Urinary bladder (tissue), 4 donors: ENCODE results near the gene PKP3. TPM values are rescaled to one million over a fixed set of nuclear protein-coding genes. Genes with fewer than 3 reads are reported as not detected.
"Not testable (repeated sequence)": the region's sequence is repeated elsewhere in the genome, so short reads cannot be mapped to it uniquely, and the experiment has no call there.

Experiments used
- DNase-seq: peaks from one replicate; pipeline ENCODE4 v3.0.0-alpha.2; 2015; ENCODE audit errors: extremely low spot score
- H3K27ac ChIP-seq: one replicate; pipeline ENCODE4 v1.5.1; 2013; ENCODE audit warnings: low read depth, mild to moderate bottlenecking, moderate library complexity
- H3K36me3 ChIP-seq: one replicate; pipeline ENCODE4 v1.6.1; 2013; ENCODE audit warnings: mild to moderate bottlenecking, moderate library complexity; ENCODE audit not compliant: insufficient read depth
- H3K4me1 ChIP-seq: one replicate; pipeline ENCODE4 v1.6.1; 2013; ENCODE audit warnings: mild to moderate bottlenecking, moderate library complexity; ENCODE audit not compliant: insufficient read depth
- H3K4me3 ChIP-seq: one replicate; pipeline ENCODE4 v1.5.1; 2013; ENCODE audit warnings: low read depth, low read length
- WGBS: extraction: QIAGEN DNeasy Blood & Tissue Kit; methylation state at CpG from one replicate; pipeline ENCODE4 v1.1.7; 2013; 5-methylcytosine and 5-hydroxymethylcytosine counted together
- polyA plus RNA-seq: library from polyadenylated mRNA; stranded (reverse); fragments of 200-250 nt; gene quantifications from one replicate; pipeline ENCODE4 v1.2.3, GENCODE V29; 2013
- total RNA-seq: library from RNA; depleted of rRNA; stranded (reverse); fragments of >200 nt; gene quantifications from one replicate; pipeline ENCODE4 v1.2.3, GENCODE V29; 2014
- donor health status: healthy with polysubstance abuse.
- donor health status: healthy.

The PKP3 gene
- total and polyA plus RNA-seq, 2 donors = 5.2 to 8.4 TPM

DNA sequence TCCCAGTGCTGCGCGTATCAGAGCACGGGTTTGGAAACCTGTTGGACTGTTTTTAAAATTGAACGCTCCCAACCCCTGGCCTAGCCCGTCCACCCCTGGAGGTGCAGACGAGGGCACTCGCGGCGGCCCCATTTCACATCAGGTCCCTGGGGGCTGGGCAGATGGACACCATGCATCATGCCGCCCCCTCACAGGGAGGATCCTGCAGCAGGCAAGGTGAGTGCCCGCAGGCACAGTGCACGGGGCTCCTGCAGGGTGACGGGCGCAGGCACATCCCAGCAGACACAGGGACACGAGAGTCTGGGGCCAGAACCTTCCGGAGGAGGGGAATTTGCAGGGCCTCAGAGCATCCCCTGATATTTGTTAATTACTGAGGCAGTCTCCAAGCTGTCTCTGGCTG, 40.5 kb downstream of the PKP3 start:
- no peak for DNase-seq
- WGBS = 84% methylated on average over 16 of the region's 16 CpGs
- Histone ChIP-seq H3K27ac (no peak overlapping the region), H3K36me3 (no peaks in the 10 kb centered on the region), H3K4me1 (no peaks in the 10 kb centered on the region), H3K4me3 (no peak overlapping the region)

DNA sequence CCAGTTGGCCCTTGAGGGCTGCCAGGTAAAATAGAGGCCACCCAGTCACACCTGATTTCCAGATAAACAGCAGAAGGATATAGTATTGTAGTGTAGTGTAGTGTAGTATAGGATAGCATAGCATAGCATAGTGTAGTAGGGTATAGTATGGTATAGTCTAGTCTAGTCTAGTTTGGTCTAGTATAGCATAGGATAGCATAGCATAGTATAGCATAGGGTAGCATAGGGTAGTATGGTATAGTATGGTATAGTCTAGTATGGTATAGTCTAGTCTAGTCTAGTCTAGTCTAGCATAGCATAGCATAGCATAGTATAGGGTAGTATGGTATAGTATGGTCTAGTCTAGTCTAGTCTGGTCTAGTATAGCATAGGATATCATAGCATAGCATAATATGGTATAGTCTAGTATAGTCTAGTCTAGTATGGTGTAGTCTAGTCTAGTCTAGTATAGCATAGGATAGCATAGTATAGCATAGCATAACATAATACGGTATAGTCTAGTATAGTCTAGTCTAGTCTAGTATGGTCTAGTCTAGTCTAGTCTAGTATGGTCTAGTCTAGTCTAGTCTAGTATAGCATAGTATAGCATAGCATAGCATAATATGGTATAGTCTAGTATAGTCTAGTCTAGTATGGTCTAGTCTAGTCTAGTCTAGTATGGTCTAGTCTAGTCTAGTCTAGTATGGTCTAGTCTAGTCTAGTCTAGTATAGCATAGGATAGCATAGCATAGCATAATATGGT, 41.2 kb downstream of the PKP3 start:
- 97% methylated on average over 1 of the region's 1 CpG for WGBS
- H3K4me3 ChIP-seq, DNase-seq, H3K4me1 ChIP-seq, H3K36me3 ChIP-seq, H3K27ac ChIP-seq: not testable (repeated sequence)

DNA sequence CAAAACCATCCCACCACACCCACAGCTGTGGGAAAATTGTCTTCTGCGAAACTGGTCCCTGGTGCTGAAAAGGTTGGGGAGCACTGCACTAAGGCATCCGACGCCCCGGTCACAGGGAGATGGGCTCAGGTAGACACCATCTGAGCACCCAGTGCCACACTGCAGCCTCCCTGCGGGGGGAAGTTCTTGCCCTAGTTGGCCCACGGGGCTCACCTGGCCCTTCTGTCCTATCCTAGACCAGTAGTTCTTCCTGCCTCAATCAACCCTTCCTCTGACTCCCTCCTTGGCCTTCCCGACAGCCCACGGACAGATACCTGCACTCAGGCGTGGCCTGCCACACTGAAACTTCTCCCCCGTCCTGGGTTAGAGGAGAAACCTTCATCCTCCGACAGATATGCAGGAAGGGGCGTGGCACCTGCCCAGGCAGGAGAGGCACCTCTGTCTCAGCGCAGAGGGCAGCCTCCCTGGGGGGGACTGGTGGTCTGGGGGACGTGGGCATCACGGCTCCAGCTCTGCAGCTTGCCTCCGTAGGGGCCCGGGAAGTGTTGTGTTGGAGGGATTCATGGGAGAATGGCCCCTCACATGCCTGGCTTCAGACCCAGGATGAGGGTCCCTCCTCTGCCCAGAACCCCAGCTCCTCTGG, 43.3 kb downstream of the PKP3 start:
- no peak for DNase-seq
- WGBS = 82% methylated on average over 17 of the region's 17 CpGs
- H3K27ac ChIP-seq = no peak overlapping the region
- no peaks in the 10 kb centered on the region for H3K4me1 ChIP-seq
- H3K4me3 ChIP-seq = no peak overlapping the region
- H3K36me3 ChIP-seq = no peaks in the 10 kb centered on the region

DNA sequence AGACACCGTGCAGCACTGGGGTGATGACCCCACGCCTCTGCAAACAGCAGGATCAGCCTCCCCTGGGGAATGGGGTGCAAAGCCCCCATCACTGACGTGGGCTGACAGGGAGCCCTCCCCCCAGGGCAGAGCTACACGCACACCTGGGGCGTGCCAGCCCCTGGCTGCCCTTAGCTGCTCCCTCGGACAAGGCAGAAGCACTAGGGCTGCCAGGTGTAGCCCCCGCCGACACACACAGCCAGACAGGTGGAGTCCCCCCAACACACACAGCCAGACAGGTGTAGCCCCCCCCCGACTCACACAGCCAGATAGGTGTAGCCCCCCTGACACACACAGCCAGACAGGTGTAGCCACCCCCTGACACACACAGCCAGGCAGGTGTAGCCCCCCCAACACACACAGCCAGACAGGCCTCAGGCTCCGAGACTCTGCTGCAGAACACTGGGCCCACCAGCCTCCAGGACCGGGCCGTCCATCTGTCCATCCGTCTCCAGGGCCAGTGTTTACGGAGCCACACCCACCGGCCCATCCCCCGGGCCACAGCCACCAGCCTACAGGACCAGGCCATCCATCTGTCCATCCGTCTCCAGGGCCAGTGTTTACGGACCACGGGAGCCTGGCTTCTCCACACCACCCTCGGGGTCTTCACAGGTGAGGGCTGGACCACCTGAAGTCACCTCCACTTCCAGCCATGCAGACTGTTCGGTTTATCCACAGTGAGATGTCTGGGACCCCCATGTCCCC, 44.3 kb downstream of the PKP3 start:
- Histone ChIP-seq H3K4me3 (no peak overlapping the region), H3K4me1 (no peaks in the 10 kb centered on the region), H3K36me3 (no peaks in the 10 kb centered on the region), H3K27ac (no peak overlapping the region)
- 80% methylated on average over 21 of the region's 21 CpGs for WGBS
- DNase-seq = no peak

DNA sequence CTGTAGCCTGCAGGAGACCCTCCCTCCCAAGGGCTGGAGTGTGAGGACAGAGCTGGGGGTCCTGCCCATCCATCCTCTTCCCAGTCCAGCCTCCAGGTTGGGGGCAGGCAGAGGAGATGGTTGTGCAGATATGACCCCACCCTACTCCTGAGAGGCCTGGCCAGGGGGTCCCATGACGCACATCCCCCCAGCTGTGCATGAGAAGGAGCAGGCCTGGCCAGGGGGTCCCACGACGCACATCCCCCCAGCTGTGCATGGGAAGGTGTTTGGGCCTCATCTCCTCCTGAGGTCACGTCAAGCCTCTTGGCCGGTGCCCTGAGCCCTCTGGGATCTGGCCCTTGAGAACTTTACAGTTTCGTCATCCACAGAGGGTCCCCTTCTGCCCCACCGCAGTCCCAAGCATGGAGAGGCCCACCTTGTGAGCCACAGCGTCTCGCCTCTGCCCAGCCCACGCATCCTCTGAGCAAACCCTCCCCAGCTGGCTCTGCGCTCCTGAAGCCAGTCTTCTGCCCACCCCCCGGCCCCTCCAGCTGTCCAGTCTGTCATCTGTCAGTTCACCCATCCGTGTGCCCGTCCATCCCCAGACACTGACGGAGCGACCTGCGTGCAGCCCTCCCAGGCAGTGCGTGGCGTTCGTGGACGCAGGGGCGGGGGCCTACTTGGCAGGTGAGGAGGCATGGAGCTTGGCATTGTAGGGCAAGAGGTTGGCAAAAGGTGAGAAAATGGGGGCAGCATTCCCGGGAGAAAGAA, 45.5 kb downstream of the PKP3 start:
- H3K36me3 ChIP-seq = no peaks in the 10 kb centered on the region
- H3K4me3 ChIP-seq = no peak overlapping the region
- WGBS = 79% methylated on average over 23 of the region's 23 CpGs
- no peak overlapping the region for H3K27ac ChIP-seq
- H3K4me1 ChIP-seq = no peaks in the 10 kb centered on the region
- no peak for DNase-seq

DNA sequence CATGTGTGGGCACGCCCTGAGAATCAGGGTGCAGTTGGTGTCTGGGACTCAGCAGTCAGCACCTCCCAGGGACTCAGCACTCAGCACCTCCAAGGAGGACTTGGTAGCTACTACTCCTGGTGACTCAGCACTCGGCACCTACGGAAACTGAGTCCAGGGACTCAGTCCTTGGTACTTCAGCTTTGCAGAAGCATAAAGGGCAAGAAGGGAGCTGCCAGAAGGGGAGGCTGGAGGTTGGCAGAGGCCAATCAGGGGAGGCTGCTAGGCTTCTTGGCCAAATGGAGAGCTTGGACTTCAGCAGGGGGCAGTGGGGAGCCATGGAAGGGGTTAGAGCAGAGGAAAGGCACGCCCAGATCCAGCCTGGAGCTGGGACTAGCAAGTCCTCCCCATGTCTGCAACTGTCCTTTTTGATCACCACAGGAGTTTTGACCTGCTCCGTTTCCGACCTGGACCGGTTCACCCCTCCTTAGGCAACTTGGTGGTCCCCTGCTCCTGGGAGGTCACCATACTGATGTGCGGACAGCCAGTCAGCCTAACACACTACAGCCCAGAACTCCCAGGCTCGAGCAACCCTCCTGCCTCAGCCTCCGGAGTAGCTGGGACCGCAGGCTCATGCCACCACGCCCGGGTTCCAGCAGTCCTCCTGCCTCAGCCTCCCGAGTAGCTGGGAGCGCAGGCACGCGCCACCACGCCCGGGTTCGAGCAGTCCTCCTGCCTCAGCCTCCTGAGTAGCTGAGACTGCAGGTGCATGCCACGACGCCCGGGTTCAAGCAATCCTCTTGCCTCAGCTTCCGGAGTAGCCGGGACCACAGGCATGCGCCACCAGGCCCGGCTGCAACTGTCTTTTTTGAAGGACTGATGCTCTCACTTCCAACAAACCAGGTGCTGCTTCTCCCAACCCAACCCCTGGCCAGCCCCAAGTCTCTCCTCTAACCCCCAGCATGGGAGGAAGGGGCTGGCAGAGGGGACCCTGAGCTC, 46.3 kb downstream of the PKP3 start:
- H3K36me3 ChIP-seq = no peaks in the 10 kb centered on the region
- WGBS = 89% methylated on average over 27 of the region's 27 CpGs
- H3K4me1 ChIP-seq = no peaks in the 10 kb centered on the region
- H3K27ac ChIP-seq = no peak overlapping the region
- H3K4me3 ChIP-seq = no peak overlapping the region
- DNase-seq = no peak

DNA sequence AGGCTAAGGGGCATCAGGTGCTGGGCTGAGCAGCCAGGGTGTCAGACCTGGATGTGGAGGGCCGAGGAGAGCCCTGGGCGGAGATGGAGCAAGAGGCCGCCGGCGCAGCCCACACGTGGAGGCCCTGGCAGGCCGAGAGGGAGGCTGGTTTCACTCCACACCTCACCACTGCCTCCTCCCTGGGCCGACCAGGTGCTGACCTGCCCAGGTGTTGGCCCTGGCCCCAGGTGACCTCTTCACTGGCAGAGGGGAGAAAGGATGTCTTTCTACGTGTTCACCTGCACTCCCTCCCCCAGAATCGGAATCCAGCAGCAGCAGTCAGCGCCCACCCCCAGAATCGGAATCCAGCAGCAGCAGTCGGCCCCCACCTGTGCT, 47.0 kb downstream of the PKP3 start:
- WGBS = 52% methylated on average over 13 of the region's 13 CpGs
- no peak for DNase-seq
- no peaks in the 10 kb centered on the region for H3K4me1 ChIP-seq
- H3K27ac ChIP-seq = no peak overlapping the region
- H3K36me3 ChIP-seq = no peaks in the 10 kb centered on the region
- no peak overlapping the region for H3K4me3 ChIP-seq

DNA sequence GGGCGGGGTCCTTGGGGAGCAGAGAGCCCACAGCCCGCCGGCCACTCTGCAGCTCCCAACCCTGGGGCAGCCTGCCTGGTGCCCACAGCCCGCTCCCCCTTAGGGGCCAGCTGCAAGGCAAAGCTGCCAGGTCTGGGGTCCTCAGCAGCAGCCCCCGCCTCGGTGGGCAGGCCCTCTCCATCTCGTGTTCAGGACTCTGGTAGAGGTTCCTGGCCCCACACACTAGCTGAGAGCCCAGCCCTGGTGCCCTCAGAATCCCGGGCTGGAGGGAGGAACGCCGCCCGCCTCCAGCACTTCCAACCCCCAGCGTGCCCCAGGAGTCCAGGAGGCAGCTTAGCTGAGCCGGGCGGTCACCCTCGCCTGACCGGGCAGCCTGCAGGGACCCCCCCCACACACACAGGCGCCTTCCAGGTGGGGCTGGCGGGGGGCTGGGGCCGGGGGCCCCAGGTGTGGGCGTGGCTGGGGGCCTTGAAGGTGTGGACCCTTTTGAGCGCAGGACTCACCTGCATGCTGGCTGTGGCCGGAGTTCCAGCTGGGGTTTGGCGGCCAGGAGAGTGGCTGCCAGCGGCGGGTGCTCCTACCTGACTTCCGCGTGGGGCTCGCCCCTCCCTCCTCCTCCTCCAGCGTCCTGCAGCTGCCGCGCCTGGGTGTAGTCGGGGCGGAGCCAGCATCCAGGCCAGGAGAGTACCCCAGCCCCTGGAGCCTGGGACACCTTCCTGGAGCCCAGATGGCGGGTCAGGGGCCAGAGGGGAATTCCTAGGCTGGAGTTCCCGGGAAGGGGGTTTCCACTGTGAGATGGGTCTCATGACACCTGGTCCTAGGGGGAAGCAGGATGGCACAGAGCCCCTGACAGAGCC, 47.6 kb downstream of the PKP3 start, which contains the start of gene ANO9:
ANO9 (minus strand) TSS at position 594 of the 857 bp plus-strand sequence; CDS start at position 509, 85 bp downstream.
- 12% methylated on average over 35 of the region's 35 CpGs for WGBS
- Histone ChIP-seq H3K4me1 (no peaks in the 10 kb centered on the region), H3K4me3 (peak within 1 kb of the TSS; percentile 29), H3K27ac (no peak within 1 kb of the TSS), H3K36me3 (no peaks in the 10 kb centered on the region)
- no peak for DNase-seq

DNA sequence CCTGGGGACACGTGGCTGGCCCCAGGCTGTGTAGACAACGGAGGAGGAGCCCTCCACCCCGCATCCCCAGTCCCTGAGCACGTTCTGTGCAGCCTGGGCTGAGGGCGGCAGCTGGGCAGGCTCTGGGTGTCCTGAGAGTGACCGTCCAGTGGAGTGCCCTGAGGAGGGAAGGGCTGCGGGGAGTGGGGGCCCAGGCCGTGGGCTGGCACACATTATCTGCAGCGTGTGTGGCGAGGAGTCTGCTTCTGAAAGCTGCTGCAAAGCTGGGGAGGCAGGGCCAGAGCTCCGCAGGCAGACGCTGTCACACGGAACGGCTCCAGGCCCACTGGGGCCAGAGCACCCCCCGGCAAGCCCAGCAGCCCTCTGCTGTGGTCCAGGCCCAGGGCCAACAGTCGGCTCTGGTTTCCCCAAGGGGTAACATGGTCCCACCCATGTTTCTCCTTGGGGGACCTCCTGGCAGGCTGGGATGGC, 48.6 kb downstream of the PKP3 start:
- no peak for DNase-seq
- 38% methylated on average over 16 of the region's 16 CpGs for WGBS

DNA sequence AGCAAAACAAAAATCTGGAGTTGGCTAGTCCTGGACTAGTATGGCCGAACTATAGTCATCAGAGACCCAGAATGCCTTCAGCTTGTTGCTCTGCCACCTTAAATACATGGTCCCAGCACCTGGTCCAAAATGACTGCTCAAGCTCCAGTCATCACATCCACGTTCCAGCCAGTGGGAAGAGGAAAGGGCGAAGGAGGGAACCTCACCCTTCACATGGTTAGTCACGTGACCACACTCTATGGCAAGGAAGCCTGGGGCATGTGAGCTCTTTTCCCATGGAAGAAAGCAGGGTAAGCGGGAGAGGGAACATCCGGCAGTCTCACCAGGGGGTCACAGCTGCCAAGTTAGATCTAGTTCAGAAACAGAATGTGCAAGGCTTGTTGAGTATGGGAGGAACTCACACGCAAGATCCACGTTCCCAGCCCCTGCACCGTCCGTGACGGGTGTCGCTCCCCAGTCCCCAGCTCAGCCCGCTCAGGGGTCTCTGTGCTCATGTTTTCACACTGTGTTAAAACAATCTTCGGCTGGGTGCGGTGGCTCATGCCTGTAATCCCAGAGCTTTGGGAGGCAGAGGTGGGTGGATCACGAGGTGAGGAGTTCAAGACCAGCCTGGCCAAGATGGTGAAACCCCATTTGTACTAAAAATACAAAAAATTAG, 49.7 kb downstream of the PKP3 start:
- Histone ChIP-seq H3K27ac (no peak overlapping the region), H3K4me3 (no peak overlapping the region), H3K36me3 (no peaks in the 10 kb centered on the region), H3K4me1 (no peaks in the 10 kb centered on the region)
- WGBS = 75% methylated on average over 16 of the region's 16 CpGs
- no peak for DNase-seq

More for the DNA sequence above, 48.6 kb downstream of the PKP3 start:
- H3K36me3 ChIP-seq = no peaks in the 10 kb centered on the region
- no peak overlapping the region for H3K27ac ChIP-seq
- H3K4me3 ChIP-seq = no peak overlapping the region
- H3K4me1 ChIP-seq = no peaks in the 10 kb centered on the region

DNA sequence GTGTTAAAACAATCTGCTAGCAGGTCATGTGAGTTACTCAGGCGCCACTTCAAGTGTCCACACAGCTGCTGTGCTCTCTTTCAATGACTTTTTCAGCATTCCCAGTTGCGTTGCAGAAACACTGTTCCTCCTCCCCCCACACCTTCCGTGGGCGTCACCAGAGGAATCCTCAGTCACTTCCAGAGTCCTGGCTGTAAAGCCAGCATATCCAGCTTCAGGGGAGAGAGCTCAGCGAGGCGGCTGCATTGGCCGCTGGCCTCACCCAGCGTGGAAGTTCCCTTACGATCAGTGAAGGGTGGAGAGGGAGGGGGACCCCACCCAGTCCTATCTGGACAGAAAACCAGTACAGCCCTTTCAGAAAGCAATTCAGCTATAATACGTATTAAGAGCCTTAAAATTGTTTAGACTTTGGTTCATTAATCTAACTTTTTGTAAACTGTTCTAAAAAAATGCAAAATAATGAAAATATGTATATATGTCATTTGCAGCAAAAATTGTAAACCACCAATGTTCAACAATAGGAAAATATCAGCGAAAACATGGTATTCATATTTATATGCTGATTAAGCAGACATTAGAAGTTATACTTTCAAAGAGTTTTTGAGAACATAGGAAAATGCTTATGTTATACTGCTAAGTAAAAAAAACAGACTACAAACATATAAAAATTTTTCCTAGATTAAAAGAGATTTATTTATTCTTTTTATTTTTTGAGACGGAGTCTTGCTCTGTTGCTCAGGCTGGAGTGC, 50.6 kb downstream of the PKP3 start:
- Histone ChIP-seq H3K36me3 (no peaks in the 10 kb centered on the region), H3K4me3 (no peak overlapping the region), H3K27ac (no peak overlapping the region), H3K4me1 (no peaks in the 10 kb centered on the region)
- no peak for DNase-seq
- WGBS = 24% methylated on average over 12 of the region's 12 CpGs
